Measurements from ENCODE around the gene AGAP4.
"Not testable (repeated sequence)": the region's sequence is repeated elsewhere in the genome, so short reads cannot be mapped to it uniquely, and the experiment has no call there.

AGAP4 gene

DNA sequence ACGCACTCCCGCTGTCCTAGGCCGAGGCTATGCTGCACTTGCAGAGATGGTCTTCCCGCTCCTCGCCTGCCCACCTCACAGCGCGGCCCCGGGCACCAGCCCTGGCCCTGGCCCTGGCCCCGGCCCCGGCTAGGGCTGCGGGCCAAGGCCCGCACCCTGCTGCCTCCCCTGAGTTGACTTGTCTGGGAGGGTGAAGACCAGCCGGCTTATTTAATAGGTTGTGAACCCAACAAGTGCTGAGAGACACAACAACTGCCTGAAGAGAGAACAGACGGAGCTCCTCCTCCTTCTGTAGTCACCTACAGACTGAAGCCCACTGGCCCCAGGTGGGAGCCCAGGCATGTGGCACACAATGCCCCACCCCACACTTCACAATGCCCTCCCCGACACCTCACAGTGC lies at the start of gene AGAP4:
TSS of gene AGAP4 (minus strand) at position 101 of the 400 bp plus-strand sequence. CDS start 153 bp downstream, outside the sequence.
- not testable (repeated sequence) for DNase-seq

DNA sequence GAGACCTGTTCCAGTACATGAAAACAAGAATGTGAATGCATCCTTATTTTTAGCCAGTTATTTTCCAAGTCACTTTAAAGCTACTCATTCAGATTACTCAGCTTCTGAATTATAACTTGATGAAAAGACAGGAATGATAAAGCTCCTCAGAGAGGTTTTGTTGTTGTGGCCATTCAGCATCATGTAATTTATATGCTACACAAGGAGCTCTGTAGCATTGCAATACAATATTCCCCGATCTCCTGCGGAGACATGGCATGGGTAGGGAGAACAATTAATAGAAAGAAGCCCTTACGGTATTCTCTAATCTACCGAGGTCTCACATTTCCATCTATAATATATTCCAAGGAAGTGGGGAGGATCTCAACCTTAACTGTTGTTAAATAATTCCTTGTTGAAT lies 43.4 kb upstream of the AGAP4 start:
- not testable (repeated sequence) for DNase-seq

DNA sequence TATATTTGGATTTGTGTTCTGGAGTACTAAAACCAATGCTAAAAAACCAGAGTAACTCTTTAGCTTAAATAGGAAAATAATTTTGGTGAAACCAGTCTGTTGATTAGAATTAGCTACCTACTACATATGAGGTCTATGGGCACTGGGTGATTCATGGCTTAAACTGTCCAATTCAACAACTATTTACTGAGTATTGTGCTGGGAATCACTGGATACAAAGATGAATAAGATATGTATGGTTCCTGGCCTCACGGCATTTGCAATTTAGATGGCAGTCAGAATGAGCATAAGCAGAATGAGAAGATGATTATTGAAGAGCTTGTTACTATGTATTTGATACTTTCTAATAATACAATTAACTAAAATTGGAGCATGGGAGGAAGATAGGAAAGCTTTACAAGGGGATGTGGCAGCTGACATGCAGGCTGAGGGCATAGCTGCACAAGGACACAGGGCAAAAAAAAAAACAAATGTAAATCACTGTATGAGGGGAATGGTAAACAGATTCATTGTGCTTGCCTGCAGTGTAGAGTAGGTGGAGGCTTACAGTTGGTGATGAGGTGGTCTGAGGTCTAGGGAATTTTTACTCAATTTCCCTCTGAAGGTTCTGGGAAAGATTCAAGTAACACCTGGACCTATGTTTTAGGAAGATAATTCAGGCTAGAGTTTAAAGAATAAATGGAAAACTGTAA lies 42.4 kb upstream of the AGAP4 start:
- not testable (repeated sequence) for DNase-seq

DNA sequence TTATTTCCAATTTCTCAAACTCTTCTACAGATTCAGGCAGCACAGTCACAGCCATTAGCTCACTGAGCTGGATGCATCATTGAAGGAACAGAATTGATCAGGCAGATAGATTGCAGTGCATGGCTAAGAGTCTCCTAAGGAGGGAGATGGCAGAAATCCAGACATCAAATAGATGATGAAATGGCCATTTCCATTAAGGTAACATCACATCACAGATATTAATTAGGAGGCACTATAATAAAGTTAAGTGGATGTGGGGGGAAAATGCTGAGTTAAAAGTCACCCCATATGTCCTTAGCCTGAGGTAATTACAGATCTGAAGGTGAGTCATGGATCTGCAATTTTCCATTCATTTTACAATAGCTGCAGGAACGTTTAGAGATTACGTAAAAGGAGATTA lies 35.6 kb upstream of the AGAP4 start:
- not testable (repeated sequence) for DNase-seq

DNA sequence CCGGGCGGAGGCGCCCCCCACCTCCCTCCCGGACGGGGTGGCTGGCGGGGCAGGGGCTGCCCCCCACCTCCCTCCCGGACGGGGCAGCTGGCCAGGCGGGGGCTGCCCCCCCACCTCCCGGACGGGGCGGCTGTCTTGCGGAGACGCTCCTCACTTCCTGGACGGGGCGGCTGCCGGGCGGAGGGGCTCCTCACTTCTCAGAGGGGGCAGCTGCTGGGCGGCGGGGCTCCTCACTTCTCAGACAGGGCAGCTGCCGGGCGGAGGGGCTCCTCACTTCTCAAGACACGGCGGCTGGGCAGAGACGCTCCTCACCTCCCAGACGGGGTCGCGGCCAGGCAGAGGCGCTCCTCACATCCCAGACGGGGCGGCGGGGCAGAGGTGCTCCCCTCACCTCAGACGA lies 18.1 kb upstream of the AGAP4 start:
- not testable (repeated sequence) for DNase-seq

DNA sequence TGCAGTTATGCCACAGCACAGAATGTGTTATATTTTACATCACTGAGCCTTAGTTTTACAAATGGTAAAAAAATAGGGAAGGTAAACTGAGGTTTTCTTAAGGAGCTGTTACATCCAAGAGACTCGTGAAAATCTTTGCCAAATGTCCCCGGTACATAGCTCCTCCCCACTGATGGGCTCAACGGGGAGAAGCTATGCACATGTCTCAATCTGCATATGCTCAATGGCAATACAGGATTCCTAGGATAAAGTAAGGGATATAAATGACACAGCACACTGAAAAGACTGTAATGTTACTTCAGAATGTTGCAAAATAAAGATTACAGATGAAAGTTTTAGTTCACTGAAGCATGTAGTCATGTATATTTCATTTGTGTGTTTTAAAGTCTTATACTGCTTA lies 17.0 kb upstream of the AGAP4 start:
- not testable (repeated sequence) for DNase-seq

DNA sequence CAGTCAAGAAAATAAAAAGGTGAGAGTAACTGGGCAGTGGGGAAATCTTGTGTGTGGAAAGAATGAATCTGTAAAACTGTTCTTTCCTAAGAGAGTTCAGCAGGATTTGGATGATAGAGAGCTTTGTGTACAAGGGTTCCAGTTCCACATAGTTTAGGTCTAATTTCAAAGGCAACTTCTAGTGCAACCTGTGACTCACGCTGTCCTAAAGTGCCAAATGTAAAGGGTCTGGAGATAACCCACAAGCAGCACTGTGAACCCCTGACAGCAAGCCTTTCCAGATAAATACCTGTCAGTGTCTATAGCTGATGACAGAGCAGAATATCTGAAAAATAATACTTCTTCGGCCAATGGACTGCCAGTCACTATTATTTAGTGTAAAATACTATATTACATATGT lies 16.3 kb upstream of the AGAP4 start:
- not testable (repeated sequence) for DNase-seq

DNA sequence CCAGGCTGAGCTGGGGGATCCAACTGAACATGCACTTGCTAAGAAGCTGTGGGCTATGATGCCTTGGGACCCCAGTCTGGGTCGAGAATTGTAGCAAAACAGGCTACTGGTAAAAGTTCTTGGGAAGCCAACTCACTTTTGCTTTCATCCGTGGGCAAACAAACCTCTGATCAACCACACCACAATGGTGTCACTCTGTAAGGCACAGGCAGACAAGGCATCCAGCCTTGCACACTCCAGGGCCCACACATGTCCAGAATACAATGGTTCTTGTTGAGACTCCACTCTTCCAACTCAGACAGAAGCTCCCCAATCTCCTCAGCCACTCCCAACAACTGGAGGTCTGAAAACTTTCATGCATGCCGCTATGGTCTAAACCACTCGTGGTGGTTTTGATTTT lies 10.6 kb upstream of the AGAP4 start:
- DNase-seq: not testable (repeated sequence)

DNA sequence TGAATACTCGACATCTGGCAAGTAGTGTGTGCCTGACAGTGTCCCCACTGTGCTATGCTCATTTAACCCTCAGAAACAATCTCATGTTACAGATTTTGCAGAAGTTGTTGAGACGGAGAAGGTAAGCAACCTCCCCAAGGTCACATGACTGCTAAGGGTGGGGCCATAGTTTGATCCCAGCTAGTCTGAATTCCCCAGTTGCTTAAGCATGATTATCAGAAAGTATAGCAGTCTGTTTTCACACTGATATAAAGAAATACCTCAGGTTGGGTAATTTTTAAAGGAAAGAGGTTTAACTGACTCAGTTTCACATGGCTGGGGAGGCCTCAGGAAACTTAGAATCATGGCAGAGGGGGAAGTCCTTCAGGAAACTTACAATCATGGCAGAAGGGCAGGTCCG lies 1.2 kb upstream of the AGAP4 start:
- not testable (repeated sequence) for DNase-seq

DNA sequence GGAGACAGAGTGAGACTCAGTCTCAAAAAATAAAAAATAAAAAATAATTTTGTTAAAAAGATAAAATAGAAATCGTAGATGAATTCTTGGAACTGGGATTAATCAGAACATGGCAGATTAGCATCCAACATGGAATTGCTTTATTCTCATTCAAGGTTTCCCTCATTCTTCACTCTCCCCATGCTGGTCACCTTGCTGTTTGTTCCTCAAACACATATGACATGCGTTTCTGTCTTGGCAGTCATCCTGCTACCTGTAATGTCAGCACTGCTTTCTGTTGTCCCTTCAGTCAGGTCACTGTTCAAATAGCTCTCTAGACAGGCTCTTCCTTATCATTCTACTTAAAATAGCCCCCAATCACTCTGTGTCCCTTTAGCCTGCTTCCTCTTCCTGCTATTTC lies 24.4 kb downstream of the AGAP4 start:
- not testable (repeated sequence) for DNase-seq

DNA sequence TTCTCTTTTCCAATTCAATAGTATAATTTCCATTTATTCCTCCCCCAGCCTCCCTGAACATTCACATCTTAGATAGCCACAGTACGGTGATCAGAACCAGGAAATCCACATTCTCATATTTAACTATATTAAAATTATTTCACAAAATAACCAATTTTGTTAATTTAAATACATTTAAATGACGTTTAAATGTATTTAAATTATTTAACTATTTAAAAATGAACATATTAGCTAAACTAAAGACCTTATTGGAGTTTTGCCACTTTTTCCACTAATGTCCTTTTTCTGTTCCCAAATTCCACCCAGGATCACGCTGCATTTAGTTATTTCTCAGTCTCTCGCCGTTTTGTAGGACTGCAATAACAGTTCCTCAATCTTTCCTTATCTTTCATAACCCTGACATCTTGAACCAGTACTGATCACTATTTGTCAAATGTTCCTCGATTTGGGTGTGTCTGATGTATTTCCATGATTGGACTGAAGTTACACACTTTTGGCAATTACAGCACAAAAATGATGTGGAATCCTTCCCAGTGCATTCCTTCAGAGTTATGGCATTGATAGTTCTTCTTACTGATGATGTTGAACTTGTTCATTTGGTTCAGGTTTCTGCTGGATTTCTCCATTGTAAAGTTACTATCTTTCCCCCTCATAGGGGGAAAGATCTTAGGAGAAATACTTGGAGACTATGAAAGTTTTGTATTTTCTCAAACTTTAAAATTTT lies 27.0 kb downstream of the AGAP4 start:
- DNase-seq: not testable (repeated sequence)

DNA sequence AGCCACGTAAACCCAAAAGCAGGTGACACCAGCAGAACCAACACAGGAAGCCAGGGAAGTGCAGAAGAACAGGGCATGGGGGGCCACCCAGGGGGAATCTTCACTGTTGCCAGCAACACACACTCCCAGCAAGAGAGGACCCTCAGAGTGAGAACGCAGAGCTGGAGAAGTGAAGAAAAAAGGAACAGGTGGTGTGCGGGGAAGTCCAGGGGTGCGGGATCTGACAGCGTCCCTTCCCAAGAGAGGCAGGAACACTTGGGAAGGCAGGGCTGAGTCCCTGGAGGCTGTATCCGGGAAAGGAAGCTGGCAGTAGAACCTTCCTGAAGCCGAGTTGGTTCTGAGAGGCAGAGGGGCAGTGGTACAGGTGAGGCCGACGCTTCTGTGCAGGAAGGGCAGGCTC lies 27.7 kb downstream of the AGAP4 start:
- DNase-seq: no peak

DNA sequence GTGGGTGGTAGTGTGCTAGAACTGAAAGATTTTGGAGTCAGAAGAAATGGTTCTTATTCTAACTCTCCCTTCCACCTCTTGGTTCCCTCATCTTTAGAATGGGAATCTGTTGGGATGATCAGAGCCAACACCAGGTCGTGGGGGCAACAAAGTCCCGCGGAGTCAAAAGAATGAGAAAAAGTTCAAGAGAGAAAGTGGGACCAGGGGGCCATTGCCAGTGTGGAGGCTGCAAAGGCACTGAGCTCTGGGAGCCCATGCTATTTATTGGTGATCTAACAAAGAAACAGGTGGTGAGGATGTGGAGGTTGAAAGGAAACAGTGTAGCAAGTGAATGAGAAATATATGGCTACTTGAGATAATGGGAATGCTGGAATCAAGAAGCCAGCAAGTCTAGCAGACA lies 29.4 kb downstream of the AGAP4 start:
- DNase-seq: no peak

DNA sequence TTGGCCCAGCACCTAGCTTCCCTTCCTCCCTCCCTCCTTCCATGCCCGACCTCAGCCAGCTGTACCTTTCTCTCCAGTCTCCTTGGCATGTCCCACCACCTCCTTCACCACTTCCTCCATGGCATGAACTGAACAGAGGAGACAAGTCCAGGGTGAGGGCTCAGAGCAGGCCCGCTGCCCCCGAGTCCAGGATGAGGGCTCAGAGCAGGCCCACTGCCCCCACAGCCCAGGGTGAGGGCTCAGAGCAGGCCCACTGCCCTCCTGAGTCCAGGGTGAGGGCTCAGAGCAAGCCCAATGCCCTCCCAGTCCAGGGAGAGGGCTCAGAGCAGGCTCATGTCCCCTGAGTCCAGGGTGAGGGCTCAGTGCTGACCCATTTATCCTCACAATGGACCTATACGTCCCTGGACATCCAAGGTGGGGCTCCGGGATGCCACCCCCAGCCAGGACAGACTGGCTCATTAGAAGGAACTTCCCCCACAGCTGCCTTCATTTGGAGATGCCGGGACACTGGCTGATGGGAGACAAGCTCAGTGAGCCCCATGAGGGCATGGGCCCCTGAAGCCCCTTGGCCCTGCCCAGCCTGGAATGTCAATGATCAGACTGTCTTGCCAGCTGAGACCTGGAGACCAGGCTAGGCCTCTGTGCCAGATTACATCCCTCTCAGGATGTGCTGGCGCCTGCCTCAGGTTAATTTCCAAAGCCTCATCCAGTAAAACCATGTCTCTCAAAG lies 30.0 kb downstream of the AGAP4 start:
- DNase-seq: no peak

DNA sequence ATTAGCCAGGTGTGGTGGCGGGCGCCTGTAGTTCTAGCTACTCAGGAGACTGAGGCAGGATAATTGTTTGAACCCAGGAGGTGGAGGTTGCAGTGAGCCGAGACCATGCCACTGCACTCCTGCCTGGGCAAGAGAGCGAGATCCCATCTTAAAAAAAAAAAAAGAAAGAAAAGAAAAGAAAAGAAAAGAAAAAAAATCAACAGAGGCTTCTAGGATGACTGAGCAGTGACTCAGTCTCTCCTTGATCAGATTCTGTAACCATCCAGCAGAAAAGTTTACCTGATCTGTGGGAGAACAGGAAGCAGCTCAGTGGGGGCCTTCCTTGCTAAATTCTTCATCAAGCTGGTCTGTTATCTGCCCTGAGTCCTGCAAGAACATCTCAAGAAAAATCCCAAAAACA lies 33.2 kb downstream of the AGAP4 start:
- not testable (repeated sequence) for DNase-seq

DNA sequence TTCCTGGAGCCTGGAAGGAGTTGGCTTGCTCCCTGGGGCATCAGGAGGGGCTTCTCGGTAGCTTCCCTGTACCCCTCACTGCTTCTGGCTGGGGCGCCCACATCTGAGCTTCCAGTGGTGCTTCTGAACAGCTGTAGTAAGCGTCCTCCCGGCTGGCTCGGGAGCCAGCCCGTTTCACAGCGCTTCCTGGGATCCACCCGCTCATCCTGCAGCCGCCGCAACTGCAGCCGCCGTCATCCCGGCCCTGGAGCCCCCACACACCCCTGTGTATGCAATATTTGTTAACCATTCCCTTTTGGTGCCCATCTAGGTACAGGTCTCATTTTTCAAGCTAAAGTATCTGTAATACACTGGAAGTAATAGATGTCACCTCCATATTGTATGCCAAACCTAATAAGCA lies 34.3 kb downstream of the AGAP4 start:
- DNase-seq: not testable (repeated sequence)

DNA sequence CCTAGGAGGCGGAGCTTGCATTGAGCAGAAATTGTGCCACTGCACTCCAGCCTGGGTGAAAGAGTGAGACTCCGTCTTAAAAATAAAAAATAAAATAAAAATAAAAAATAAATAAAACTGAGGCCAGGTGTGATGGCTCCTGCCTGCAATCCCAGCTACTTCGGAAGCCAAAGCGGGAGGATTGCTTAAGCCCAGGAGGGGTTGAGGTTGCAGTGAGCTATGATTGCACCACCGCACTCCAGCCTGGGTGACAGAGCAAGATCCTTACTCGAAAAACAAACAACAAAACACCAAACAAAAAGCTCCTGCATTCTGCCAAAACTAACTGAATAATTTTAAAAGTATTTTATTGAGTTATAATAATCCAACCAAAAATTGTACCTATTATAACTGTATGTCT lies 36.2 kb downstream of the AGAP4 start:
- no peak for DNase-seq

DNA sequence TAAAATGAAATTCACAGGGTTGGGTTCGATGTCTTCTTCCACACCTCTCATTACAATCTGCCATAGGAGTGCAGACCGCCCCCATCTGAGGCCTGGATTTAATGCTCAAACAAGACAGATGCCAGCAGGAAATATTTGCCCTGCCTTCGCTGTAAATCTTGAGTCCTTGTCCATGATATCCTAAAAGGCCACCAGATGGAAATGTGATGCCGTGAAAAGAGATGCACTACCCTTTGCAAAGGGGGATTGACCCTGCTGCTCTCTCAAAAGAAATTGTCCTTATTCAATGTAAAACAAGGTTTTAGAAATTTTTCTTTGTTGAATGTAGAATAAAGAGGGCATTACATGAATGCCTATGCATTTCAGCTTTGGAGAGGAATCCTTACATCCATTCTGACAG lies 37.5 kb downstream of the AGAP4 start:
- no peak for DNase-seq

DNA sequence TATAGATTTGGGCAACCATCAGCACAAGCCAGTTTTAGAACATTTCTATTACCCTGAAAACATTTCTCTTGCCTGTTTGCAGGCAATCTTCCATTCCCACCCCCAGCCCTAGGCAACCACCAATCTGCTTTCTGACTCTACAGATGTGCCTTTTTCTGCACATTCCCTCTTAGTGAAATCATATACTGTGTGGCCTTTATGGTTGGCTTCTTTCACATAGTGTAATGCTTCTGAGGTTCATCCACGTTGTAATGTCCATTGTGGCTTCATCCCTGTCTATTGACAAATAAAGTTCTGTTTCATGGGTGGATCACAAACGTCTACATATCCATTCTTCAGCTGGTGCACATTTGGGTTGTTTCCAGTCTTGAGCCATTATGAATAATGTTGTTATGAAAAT lies 42.3 kb downstream of the AGAP4 start:
- DNase-seq: not testable (repeated sequence)

DNA sequence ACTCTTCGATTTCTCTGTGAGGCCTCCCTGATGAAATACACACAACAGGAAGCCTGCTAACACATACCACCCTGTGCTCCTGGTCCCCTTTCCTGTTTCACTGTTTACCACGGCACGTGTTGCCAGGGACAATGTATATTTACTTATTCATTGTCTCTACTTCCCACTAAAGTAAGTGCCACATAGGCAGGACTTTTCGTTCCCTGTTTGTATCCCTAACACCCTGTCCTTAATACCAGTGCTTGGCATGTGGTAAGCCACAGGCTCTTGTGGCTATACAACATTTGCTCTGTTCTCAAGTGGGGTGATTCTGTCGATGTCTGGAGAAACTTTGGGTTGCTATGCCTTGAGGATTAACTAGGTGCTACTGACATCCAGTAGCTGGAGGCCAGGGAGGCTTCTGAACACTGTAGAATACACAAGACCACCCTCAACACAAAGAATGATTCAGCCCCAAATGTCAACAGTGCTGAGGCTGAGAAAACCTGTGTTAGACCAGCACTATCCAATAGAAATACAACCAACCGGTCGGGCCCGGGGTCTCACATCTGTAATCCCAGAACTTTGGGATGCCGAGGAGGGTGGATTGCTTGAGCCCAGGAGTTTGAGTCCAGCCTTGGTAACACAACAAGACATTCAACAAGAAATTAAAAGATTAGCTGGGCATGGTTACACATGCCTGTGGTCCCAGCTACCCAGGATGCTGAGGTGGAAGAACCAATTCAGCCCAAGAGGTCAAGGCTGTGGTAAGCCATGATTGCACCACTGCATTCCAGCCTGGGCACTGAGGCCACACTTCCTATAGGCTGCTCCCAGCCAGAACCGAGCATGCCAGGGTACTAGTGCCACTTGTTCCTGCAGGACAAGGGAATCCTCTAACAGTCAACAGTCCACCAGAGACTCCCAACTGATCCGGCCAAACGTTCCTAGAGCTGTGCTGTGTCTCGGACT lies 44.0 kb downstream of the AGAP4 start:
- DNase-seq: peak; percentile 18

DNA sequence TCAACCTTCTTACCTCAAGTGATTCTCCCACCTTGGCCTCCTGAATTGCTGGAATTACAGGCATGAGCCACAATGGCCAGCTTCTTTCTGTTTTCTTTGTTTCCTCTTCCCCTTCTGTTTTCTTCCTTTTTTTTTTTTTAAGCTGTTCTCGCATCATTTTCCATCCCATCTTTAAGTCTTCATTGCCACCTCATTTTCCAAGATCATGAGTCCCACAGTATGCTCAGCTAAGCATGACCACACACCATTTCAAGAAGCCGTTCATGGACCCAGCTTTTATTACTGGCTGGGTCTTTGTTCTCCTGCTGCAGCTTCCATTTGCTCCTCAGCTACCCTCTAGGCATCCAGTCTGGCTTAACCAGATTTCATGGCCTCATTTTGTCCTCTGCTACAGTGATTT lies 52.5 kb downstream of the AGAP4 start:
- not testable (repeated sequence) for DNase-seq

DNA sequence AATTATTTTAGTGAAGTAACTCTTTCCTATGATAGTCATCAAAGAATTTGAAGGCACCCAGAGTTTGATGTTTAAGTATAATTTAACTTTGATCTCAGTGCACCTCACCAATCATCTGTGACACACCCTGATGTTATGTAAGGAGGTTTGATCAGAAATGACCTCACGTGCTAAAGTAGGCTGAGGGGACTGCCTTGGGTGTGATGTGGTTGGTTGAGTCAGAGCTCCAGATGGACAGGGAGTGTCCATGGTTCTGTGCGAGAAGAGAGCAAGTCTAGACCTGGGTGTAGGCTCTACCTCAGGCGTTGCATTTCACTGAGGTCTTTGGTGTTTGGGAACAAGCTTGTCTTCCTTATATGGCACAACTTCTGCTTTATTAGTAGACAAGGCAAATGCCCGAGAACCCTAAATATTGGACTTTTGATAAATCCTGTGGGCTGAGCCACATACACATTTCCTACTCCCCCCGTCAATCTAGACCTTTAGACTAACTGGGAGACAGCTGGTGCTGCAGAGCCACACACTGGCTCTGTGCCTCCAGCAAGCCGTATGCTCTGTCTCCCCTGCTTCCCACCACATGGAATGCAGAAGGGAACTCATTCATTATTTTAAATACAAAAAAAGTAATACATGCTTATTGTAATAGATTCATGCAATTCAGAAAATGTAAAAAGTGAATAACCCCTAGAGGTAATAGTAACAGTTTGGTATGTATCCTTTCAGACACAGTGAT lies 56.4 kb downstream of the AGAP4 start:
- DNase-seq: not testable (repeated sequence)
